Nephron progenitor cell (in vitro differentiated cells): Measurements from ENCODE around the gene ATM.
A peak's percentile ranks its signal among the peaks of the same experiment; 100 is the strongest.

Experiments used
- DNase-seq: peaks from one replicate; pipeline ENCODE4 v3.0.0; 2021
- H3K27ac Mint-ChIP-seq: 2 replicates; pipeline ENCODE4 v1.8.0; 2021; ENCODE audit warnings: mild to moderate bottlenecking, moderate library complexity, mixed read lengths
- H3K27me3 Mint-ChIP-seq: 2 replicates; pipeline ENCODE4 v1.8.0; 2021; ENCODE audit warnings: mild to moderate bottlenecking, low read depth, mixed read lengths; ENCODE audit not compliant: poor library complexity
- H3K36me3 Mint-ChIP-seq: 2 replicates; pipeline ENCODE4 v1.8.0; 2021; ENCODE audit warnings: low read depth, mixed read lengths
- H3K4me1 Mint-ChIP-seq: 2 replicates; pipeline ENCODE4 v1.8.0; 2021; ENCODE audit warnings: mixed read lengths
- H3K4me3 Mint-ChIP-seq: 2 replicates; pipeline ENCODE4 v1.8.0; 2021; ENCODE audit warnings: mild to moderate bottlenecking, moderate library complexity, mixed read lengths
- H3K9me3 Mint-ChIP-seq: 2 replicates; pipeline ENCODE4 v1.8.0; 2021; ENCODE audit warnings: mild to moderate bottlenecking, moderate library complexity, mixed read lengths
- TF ChIP-seq, protein P1 (sequence below): fragments of 200-600 bp; sonication (generic); IDR thresholded peaks from 2 replicates; pipeline ENCODE4 v1.5.0; 2021; ENCODE audit warnings: antibody characterized with exemption

ATM gene

DNA sequence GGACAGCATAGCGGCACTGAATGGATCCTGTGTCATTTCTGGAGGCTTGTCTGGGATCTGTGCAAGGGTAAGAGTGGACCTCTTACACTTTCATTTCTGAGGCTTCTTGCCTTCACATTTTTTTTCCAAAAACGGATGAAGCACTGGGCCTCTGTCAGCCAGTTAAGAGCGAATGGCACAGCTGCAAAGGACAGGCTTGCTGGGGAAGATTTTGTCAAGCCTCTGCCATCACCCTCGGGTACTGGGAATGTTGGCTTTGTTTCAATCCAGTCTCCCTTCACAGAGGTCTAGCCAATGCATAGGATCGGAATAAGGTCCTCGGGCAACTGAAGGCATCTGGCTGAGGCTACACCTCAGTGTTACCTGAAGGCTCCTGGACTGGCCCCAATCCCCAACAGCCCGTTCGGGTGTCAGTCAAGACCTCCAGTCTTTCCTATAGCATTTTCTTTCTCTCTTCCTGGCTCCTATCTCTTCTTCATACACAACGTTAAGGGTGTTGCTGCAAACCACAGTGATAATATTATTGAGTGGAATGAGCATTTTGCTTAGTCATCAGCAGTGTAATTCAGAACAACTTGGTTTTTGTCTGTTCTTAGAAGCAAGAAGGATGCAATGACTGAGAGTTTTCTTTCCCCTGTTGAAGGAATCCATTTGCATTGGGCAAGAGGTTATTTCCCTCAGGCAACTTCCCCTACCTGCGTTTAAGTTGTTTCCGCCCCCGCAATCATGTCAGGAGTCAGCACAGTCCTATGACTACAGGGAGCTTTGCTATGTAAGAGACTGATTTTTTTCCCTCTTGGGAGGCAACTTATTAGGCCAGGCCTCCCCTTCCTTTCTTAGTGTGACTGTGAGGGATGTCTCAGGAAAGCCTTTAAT is 23.2 kb upstream of the ATM start:
- H3K4me3 Mint-ChIP-seq = no peak overlapping the region
- H3K27ac Mint-ChIP-seq = peak overlapping the region; percentile 70
- no peaks in the 10 kb centered on the region for H3K27me3 Mint-ChIP-seq
- H3K36me3 Mint-ChIP-seq = peaks cover 61% of the 10 kb centered on the region
- H3K9me3 Mint-ChIP-seq = peaks cover 8% of the 10 kb centered on the region
- DNase-seq = no peak
- TF ChIP-seq, protein P1, sequence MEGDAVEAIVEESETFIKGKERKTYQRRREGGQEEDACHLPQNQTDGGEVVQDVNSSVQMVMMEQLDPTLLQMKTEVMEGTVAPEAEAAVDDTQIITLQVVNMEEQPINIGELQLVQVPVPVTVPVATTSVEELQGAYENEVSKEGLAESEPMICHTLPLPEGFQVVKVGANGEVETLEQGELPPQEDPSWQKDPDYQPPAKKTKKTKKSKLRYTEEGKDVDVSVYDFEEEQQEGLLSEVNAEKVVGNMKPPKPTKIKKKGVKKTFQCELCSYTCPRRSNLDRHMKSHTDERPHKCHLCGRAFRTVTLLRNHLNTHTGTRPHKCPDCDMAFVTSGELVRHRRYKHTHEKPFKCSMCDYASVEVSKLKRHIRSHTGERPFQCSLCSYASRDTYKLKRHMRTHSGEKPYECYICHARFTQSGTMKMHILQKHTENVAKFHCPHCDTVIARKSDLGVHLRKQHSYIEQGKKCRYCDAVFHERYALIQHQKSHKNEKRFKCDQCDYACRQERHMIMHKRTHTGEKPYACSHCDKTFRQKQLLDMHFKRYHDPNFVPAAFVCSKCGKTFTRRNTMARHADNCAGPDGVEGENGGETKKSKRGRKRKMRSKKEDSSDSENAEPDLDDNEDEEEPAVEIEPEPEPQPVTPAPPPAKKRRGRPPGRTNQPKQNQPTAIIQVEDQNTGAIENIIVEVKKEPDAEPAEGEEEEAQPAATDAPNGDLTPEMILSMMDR = no peak
- H3K4me1 Mint-ChIP-seq = peaks cover 11% of the 10 kb centered on the region

DNA sequence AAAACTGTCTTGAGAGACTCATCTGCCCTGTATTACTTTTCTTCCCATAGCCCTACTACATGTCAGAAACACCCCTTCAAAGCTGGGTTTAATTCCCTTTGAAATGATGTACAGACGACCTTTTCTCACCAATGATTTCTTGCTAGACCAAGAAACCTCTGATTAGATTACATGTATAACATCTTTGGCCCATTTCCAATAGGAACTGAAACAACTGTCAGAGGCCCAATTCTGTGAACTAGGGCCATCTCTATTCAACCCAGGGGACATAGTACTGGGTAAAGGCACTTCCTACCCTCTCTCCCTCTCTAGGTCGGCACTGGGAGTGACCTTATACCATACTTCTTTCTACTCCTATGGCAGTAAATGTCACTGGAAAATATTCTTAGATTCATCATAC is 19.8 kb upstream of the ATM start:
- DNase-seq = no peak
- H3K36me3 Mint-ChIP-seq = peaks cover 71% of the 10 kb centered on the region

DNA sequence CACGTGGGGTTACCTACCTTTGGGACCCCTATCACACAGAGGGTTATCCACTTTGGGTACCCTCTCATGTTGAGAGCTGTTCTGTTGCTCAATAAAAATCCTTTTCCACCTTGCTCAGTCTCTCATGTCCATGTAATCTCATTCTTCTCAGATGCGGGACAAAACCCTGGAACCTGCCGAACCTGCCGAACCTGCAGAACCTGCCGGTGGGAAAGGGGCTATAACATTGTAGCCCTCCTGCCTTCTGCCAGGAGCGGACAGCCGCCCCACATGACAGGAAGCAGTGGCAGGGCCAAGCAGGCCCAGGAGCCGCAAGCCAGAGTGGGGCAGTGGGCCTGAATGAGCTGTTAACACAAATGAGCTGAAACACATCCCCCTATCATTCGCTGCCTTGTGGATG is 18.5 kb upstream of the ATM start:
- TF ChIP-seq, protein P1 = no peak
- H3K4me1 Mint-ChIP-seq = peaks cover 19% of the 10 kb centered on the region
- peaks cover 74% of the 10 kb centered on the region for H3K36me3 Mint-ChIP-seq
- peaks cover 29% of the 10 kb centered on the region for H3K9me3 Mint-ChIP-seq
- no peaks in the 10 kb centered on the region for H3K27me3 Mint-ChIP-seq
- DNase-seq = no peak
- no peak overlapping the region for H3K27ac Mint-ChIP-seq
- H3K4me3 Mint-ChIP-seq = no peak overlapping the region

More for the DNA sequence above, 19.8 kb upstream of the ATM start:
- H3K9me3 Mint-ChIP-seq = peaks cover 29% of the 10 kb centered on the region
- TF ChIP-seq, protein P1 = no peak
- H3K27me3 Mint-ChIP-seq = no peaks in the 10 kb centered on the region
- peaks cover 12% of the 10 kb centered on the region for H3K4me1 Mint-ChIP-seq
- no peak overlapping the region for H3K27ac Mint-ChIP-seq
- no peak overlapping the region for H3K4me3 Mint-ChIP-seq

DNA sequence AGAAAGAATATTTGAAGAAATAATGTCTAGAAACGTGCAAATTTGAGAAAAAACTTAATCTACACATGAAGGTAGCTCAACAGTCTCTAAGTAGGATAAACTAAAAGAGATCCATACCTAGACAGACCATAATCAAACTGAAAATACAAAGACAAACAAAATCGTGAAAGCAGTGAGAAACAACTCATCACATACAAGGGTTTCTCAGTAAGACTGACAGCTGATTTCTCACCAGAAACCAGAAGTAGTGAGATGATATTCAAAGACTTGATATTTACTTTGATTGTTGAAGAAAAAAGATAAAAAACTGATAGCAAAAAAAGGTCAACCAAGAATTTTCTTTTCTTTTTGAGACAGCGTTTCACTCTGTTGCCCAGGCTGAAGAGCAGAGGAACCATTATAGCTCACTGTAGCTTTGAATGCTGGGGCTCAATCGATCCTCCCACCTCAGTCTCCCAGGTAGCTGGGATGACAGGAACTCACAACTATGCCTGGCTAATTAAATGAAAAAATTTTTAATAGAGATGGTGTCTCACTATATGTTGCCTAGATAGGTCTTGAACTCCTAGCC is 17.9 kb upstream of the ATM start:
- Mint-ChIP-seq H3K27ac (no peak overlapping the region), H3K27me3 (no peaks in the 10 kb centered on the region), H3K36me3 (peaks cover 74% of the 10 kb centered on the region), H3K4me1 (peaks cover 16% of the 10 kb centered on the region), H3K9me3 (peaks cover 29% of the 10 kb centered on the region), H3K4me3 (no peak overlapping the region)
- DNase-seq = no peak
- TF ChIP-seq, protein P1 = no peak

DNA sequence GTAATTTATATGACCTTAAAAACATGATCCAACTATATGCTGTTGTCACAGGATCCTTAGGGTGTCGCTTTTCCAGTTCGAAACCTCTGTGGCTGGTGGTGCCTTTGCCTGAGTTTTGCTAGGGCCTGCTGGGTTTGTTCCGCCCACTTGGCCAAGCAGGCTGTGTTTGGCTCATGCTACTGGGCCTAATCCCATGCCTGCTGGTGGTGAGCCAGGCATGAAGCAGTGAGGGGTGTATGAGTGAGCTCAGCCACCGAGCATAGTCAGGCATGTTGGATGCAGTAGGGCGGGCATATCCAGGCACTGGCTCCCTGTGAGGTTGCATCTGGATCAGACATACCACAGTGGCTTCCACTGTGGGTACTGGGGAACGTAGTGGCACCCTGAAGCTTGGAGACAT is 16.7 kb upstream of the ATM start:
- Mint-ChIP-seq H3K9me3 (peaks cover 37% of the 10 kb centered on the region), H3K36me3 (peaks cover 83% of the 10 kb centered on the region), H3K27ac (peak overlapping the region; percentile 74), H3K4me1 (peaks cover 8% of the 10 kb centered on the region), H3K27me3 (no peaks in the 10 kb centered on the region), H3K4me3 (no peak overlapping the region)
- TF ChIP-seq, protein P1 = no peak
- DNase-seq = no peak
